Inferior parietal cortex (tissue), 1 donor: ENCODE results near the gene ELMO1.

Source experiments
- DNase-seq: peaks from one replicate; pipeline ENCODE4 v3.0.0-alpha.2; 2016; ENCODE audit errors: extremely low spot score

ELMO1 gene

DNA sequence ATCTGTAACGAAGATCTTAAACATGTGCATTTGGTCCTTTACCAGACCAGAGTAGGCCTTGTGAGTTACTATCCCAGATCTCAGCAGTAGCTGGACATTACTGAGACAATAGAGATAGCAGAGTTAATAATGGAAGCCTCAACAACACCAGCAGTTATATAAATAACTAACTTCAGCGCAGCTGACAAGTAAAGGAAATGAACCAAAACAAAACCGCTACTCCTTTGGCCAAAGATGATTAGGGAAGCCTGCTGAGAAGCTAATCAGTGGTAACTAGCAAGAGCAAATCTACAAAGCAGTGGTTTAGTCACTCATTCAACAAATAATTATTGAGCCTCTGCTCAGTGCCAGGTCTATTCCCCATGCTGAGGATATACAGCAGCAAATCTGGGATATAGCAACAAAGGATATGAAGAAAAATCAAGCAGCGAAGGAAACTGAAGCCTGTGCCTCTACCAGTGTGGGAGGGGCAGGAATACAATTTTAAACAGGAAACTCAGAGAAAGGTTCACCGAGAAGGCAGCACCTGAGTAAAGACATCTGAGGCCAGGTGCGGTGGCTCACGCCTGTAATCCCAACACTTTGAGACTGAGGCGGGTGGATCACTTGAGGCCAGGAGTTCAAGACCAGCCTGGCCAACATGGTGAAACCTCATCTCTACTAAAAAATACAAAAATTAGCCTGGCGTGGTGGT lies 103.6 kb downstream of the ELMO1 start:
- no peak for DNase-seq

DNA sequence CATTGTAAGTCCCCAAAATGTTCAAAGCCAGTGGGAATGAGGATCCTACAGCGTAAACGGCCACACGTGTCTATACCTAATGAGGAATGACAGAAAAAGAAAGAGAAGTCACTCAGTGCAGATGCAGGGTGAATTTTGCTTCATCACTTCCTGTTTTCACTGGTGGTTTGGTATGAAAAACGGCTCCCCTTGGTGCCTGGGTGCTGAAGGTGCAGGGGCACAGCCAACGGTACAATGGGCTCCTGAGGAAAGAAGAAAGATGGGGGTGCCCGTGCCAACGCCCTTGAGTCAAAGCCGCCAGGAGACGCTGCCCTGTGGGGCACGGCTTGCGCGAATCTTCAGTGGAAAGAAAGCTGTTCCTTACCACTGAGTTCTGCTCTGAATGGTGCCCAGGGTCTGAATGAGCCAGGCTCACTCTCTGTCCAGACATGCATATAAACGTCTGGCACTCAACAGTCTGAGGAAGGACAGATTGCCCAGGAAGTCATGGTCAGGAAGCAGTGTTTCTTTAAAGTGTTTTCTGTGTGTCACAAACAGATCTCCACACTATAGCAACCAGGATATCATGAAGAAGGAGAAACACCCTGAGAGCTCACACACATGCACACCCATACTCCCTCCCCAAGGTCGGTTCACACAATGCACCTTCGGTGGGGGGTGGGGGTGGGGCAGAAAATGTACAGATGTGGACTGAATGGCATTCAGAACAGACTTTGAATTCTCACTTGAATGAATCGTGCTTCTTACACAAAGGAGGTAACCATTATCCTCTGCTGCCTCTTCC lies 105.8 kb downstream of the ELMO1 start:
- no peak for DNase-seq

DNA sequence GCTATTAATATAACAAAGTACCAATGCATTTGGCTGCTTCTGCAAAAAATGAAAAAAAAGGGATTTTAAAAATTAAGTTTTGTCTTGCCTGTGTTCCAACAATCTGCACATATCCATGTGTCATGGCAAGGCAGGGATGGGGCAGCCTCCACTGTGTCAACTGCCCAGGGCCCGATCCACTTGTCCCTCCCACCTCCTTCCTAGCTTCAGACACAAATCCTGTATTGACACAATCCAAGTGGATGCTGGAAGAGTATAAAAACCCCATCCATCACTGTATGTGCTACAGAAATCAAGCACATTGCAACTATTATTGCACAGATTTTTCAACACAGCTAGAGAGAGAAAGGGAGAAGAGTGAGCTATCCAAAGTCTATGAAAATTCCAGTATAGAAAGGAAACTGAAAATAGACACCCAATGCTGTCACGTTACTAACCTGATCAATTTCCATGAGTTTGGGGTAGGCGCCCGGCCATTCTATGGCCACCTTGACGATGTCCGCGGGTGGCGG lies 106.4 kb downstream of the ELMO1 start:
- DNase-seq: no peak

DNA sequence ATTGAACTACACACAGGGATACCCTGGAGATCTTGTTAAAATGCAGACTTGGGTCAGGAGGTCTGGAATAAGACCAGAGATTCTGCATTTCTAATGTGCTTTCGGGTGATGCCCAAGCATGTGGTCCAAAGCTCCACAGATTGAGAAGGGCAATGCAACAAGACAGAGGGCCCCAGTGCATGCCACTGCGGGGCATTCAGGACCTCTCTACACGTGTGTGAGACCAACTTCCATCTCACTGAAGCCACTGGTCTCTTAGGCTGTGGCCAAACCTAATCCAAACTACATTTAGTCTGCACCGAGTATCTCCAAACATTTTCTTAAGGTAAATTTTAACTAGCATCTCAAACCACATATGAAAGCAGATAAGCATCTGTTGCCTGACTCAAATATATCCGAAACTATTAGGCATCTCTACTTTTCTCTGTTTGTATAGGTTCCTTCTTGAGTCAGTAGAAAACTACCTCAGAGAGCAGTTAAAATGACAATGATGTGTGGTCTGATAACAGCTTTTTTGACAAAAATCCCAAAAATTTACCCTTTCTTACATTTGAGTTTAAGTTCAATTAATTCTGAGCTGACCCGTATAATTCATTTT lies 107.5 kb downstream of the ELMO1 start:
- DNase-seq: no peak

DNA sequence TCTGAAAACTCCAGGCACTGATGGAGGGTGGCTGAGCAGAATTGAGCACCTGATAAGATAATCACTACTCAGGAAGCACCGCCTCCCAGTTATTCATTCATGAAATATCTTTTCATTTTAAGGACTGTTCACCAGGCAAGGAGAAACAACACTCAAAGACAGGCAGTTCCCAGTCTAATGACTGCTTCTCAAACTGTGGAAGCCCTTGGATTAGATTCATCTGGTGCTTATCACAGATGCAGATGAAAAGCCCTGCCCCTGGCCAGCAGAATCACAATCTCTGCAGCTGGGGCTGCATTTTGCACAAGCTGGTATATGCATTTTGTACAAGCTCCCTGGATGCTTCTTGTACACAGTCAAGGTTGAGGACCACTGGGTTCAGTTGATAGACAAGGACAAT lies 109.7 kb downstream of the ELMO1 start:
- no peak for DNase-seq

DNA sequence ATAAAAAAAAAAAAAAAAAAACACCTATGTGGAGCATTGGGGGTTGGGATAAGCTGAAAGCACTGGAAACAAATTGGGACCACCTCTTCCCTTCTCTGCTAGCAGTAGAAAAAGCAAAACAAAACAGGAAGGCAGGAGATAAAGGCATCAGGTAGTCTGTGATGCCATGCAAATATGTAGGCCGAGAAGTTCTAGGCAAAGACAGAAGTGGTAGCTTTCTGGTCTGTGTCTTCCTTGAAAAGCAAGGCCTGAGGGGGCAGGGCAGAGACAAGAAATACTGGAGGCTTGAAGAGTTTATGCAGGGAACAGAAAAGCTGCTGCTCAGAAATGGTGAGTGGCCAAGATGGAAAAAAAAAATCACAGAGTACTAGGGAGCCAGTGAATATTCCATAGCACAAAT lies 111.1 kb downstream of the ELMO1 start:
- no peak for DNase-seq

DNA sequence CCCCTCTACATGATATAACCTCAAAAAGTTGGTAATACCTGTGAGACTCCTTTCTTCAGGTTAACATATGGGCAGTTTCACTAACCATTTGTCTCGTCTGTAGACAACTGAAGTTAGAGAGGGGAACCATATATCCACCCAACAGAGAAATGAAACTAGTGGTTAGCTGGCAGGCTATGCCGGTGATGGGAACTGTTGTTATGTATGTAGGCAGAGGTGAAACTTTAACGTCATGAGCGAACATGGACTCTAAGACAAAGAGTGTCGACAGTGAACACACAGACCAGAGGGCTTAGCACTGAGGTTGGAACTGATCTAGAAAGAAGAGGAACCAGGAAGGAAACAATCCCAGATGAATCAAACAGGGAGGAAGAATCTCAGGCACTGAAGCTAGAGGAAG lies 112.4 kb downstream of the ELMO1 start:
- no peak for DNase-seq

DNA sequence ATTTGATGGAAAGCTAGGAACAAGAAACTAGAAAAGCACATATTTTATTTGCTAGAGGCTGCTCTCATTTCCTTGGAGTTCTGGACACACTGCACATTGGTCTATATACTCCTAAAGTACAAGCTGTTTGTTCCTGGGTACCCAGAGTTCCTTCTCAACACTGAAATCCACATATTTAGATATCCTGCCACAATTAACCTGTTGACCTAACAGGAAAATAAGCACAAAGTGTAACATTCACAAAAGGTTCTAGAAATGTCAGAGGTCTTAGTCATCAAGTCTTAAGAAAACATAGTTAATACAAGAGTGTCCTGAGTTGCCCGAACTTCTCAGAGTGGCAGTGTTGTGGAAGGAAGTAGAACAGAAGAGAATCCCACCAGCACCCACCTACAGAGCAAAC lies 115.6 kb downstream of the ELMO1 start:
- DNase-seq: no peak

DNA sequence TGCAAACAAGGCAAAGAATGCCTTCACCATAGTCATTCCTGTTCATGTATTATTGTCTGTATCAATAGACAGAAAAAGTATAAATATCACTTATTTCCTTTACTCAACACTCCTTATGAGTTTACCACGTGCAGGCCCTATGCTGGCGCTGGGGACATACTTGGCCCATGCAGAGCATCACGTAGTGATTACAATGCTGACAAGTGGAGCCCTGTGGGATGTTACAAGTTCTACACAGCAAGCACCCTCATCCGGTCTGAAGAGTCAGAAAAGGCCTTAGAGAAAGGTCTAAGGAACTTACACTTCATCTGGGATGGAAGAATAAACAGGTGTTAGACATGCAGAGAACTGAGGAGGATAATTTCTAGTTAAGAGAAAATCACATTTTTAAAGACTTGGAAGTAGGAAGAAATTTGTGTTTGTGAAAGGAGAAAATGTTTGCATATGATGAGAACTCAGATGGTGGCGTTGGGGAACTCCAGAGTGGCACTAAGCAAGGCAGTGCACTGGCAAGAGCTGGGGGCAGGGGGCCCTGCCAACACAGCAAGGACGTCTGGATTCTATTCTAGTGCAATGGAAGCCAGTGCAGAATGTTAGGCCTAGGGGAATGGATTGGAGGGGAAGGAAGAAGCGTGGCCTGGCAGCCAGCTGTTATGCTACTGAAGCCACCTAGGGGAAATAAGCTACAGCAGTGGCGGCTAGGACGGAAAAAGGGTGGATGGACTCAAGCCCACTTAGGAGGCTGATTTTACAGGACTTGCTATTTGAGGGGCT lies 116.2 kb downstream of the ELMO1 start:
- DNase-seq: no peak

DNA sequence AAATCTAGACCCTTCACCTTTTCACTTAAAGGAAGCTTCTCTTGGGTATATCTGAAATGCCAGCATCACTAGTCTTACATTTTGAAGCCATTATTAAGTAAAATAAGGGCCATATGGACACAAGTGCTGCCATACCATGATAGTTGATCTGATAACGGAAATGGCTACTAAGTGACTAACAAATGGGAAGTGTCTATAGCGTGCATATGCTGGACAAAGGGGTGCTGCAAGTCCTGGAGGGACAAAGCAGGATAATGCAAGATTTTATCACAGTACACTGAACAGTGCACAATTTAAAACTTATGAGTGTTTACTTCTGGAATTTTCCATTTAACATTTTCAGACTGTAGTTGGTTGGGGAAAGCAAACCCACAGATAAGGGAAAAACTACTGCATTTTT lies 117.9 kb downstream of the ELMO1 start:
- no peak for DNase-seq

DNA sequence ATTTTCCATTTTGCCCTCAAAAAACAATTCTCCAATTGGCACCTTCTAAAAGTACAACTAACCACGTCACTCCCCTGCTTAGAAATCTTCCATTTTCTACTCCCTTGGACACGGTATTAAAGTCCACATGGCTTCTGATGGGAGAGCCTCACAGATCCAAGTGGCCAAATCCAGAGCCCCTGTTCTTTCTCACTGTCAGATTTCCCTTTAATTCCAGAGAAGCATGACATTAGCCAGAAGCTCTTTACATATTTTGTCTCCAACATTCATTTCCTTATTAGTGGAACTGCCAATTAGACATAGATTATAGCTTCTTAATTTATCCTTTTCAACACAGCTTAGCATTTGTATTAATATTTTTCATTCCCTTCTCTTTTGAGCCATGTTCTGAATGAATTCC lies 118.7 kb downstream of the ELMO1 start:
- no peak for DNase-seq

DNA sequence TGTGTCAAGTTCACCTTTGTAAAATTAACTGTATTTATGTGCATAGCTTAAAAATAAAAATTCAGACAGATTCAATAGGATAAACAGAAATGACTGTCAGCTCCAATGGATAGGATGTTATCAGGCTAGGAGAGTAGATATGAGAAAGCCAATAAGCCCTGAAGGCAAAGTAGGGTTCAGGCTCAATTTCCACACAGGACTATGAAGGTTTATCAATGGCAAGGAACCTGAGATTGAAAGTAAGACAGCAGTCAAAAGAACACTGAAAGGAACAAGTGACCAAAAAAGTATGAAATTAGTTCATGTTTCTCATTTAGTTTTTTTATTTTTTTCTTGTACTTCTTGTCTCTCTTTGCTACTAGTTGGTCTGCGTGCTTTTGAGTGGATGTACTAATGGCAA lies 121.4 kb downstream of the ELMO1 start:
- no peak for DNase-seq

DNA sequence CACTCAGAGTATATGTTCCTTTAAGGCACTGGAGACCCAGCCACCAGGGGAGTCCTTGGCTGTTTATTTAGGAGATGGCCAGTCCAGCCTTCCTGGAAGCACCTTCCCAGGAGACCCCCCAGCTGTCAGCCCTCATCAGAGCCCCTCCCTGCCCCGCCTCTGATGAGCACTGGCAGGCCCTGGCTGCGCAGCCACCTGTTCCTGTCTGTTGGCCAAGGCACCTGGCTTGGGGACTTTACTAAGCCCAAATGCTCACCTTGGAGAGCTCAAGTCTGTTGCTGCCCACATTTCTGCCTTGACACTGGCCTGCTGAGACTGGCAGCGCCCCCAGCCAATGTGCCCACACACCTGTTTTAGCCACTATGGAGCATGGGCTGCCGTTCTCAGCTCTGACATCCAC lies 124.7 kb downstream of the ELMO1 start:
- no peak for DNase-seq

DNA sequence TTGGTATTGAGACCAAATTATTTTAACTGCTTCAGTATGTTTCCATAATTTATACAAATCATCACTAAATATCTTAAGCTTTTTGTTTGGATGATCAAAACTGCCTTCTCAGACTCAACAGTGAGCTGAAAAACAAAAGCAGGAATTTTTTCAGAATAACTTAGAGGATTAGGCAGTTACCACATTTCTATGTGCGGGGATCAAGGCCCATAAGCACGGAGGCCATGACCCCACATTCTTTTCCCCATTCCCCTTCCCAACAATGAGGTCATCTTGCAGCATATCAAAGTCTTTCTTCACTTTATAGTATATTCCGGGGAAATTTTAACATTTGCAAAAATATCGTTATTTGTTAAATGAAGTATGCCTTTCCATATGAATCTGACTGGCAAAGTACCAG lies 125.8 kb downstream of the ELMO1 start:
- DNase-seq: no peak

DNA sequence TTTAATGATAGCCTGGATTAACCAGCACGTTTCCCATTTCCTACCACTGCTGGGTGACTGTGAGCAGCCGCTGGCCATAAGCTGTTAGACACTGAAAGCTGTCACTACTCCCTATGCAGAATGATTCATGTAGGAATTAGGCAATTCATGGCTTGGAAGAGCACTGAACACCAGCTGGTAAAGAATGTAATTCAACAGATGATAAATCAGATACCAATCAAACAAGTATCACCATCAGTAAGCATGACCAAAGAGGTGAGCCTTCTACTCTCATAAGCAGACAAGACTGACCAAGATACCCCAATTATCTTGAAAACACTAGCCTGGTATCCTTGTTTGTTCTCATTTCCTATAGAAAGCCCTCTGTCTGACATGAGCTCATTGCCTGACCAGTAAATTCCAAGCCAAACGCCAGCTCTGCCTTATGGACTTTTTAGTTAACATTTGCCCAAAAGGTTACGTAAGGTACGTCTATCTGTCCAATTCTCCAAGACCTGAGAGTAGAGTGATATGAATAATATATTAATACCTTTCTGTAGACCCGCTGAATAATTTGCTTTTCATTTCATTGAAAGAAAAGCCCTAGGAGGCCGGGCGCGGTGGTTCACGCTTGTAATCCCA lies 127.7 kb downstream of the ELMO1 start:
- DNase-seq: no peak

DNA sequence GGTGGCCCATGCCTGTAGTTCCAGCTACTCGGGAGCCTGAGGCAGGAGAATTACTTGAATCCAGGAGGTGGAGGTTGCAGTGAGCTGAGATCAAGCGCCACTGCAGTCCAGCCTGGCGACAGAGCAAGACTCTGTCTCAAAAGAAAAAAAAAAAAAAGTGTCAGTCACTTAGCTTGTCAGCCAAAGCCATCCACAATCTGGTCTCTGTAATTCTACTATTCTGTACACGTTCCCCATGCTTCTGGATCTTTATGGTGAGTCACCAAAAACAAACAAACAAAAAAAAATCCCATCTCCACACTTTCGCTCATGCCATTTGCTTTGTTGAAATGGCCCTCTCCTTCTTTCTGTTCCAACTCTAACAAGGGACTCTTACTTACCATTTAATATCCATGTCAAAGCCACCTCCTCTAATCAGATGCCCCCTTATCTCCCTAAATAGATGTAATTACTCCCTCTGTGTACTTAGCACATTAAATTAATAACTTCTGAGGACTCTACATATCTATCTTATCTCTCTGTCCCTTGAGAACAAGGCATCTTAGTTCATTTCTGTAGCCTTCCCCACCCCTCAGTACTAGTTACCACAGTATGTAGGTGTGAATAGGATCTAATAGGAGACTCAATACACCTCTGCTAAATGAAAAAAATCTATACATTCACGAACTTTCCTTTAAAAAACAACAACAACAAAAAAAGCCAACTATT lies 128.4 kb downstream of the ELMO1 start:
- peak; percentile 54 for DNase-seq

DNA sequence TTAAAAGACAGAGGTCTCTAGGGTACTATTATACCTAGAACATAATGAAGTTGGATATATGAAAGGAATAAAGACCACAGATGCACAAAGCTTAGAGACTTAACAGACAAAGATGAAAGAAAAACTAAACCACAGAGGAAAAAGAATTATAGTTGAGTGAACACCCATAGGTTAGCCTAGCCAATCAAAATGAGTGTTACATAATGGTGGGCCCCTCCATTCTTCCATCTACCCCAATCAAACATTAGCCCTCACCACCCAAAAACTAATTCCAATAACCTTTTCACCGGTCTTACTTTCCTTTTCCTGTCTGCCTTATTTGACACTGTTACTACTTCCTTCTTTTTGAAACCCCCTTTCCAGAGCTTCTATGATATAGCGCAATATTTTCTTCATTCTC lies 130.1 kb downstream of the ELMO1 start:
- no peak for DNase-seq

DNA sequence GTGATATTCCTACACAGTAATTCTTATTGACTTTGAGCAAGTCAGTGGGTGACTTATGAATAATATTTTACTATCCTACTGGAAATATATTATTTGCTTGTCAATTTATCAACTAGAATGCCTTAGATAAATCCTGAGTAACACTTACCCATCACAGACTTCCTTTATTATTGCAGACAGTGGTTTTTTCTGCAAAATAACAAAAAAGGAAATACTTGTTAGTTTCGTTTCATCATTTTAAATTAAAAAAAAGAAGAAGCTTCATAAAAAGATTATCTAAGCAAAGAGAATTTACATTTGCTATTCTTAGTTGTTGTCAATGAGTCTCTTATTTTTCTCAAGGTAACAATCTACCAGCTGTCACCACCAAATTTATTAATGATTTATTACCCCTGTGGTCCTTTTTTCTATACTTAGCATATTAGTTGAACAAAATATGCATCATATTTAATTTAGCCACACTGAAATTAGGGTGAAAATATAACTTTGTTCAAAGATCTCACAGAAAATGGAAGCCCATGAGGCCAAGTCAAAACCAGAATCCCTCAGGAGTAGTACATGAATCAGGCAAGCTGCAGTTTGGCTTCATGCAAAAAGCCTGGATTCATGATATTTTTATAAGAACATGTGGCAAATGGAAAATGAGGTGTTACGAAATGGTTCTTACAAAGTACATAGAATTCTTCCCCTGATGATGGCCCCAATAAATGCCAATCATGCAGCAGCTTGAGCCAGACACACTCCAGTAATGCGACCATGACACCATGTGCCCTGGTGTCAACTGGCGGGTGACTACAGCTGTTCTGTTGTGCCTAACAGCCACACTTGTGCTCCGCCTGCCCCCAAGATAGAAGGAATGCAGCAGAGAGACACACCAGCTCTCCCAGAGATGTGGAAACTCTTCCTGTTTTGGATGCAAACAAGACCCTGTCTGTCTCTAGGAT lies 132.6 kb downstream of the ELMO1 start:
- no peak for DNase-seq

DNA sequence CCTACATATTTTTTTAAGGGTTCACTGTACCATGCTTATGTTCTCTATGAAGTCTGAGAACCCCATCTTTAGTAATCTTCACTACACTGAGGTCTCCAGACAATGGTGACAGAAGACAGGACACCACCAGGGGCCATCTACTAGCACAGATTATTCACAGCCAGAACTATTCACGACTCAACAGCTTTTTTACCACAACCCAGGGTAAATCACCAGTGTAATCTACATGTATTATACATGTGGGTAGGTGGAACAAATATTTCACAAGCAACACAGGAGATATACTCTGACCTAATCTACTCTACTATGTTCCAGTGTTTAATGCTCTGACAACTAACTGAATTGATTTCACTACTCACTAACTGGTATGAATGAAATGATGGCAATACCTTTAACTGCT lies 136.1 kb downstream of the ELMO1 start:
- DNase-seq: no peak

DNA sequence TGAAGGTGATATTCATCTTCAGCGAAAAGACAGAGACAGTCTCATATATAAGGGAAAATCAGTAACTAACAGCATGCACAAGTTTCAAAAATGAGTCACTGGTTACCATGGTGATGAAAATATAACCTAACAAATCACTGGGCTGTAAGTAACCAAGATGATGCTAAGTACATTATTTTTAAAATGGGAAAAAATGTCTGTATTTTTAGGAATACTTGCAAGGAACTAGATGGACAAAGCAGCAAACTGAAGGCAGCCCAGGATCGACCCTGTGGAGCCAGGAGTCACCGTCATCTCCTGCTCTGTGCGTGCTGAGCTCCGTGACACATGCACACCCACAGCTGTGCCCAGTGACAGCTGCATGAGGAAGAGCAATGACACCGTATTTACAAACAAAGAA lies 137.3 kb downstream of the ELMO1 start:
- DNase-seq: no peak
